Thyroid gland (tissue), 4 donors: Measurements from ENCODE around the gene POU4F1.

Experiments
- CTCF ChIP-seq, 6 experiments: fragments of 200-600 bp in 3 of 6; fragments of 450-650 bp in 3 of 6; sonication (generic) in 3 of 6; IDR thresholded peaks; one replicate each; pipeline ENCODE4 v1.5.1; 2016 to 2019; ENCODE audit warnings: antibody characterized with exemption in 6 of 6, mild to moderate bottlenecking in 2 of 6, inconsistent platforms in 1 of 6, moderate library complexity in 1 of 6
- POLR2A ChIP-seq, 2 donors: fragments of 450-650 bp; IDR thresholded peaks; one replicate each; pipeline ENCODE4 v1.6.1; 2017; ENCODE audit warnings: antibody characterized with exemption in 2 of 2, mild to moderate bottlenecking in 2 of 2, moderate library complexity in 1 of 2

DNA sequence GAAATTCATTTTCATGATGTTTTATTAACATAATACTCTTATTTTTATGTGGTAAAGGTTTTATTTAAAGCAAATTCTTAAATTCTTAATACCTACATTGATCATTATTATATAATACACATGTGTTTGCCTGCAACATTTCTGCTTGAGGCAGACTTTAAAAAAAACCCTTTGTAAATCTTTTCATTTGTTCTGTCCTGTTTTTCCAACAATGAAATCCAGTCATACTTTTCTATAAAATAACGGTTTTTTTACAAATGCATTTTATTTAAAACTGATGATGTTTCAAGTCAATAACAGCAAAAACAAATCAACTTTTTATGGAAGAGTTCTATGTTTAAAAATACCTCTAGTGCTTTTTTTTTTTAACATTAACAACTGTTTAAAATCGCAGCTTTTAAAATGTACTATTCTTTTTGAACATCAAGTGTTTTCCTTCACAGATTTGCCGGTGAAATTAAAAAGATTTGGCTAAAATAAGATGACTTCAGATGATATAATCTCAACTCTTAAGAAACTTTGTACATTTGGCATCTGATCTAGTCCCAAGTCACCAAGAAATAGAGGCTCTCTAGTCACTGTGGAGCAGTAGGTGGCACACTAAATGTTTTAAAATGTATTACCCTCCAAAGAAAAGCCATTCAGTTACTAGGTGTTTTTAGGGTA is 5.1 kb downstream of the POU4F1 start:
- TF ChIP-seq CTCF (IDR thresholded peaks at IDR 0.05) = no peak
- TF ChIP-seq POLR2A (IDR thresholded peaks at IDR 0.05) = no peak
